GM23338 (cell line): Measurements from ENCODE around the gene OBSCN. TPM values are rescaled to one million over a fixed set of nuclear protein-coding genes. Genes with fewer than 3 reads are reported as not detected.

Source experiments
- ATAC-seq: fragments of 200-7000 bp; cut with Tn5 transposase; 3 replicates; pipeline ENCODE4 v1.9.1; 2020
- DNase-seq: peaks from one replicate; pipeline ENCODE4 v3.0.0-alpha.2; 2015; ENCODE audit warnings: low spot score
- H2AFZ ChIP-seq: fragments of 200-600 bp; sonication (generic); 2 replicates; pipeline ENCODE4 v1.8.0; 2016; ENCODE audit warnings: antibody characterized with exemption, mild to moderate bottlenecking, moderate library complexity
- H3F3A ChIP-seq: fragments of 200-600 bp; sonication (generic); replicated peaks from 2 replicates; pipeline ENCODE4 v1.8.0; 2017; ENCODE audit warnings: antibody characterized with exemption, mixed run types, low read depth
- H3K27ac ChIP-seq: fragments of 200-600 bp; sonication (generic); 2 replicates; pipeline ENCODE4 v1.6.1; 2016; ENCODE audit warnings: low read depth
- H3K27me3 ChIP-seq: fragments of 200-600 bp; sonication (generic); 2 replicates; pipeline ENCODE4 v1.8.0; 2016; ENCODE audit warnings: mild to moderate bottlenecking, mixed run types, moderate library complexity; ENCODE audit not compliant: insufficient read depth
- H3K36me3 ChIP-seq: fragments of 200-600 bp; sonication (generic); 2 replicates; pipeline ENCODE4 v1.8.0; 2016; ENCODE audit warnings: mild to moderate bottlenecking; ENCODE audit not compliant: insufficient read depth
- H3K4me1 ChIP-seq: fragments of 200-600 bp; sonication (generic); 2 replicates; pipeline ENCODE4 v1.8.0; 2016; ENCODE audit warnings: mild to moderate bottlenecking, moderate library complexity; ENCODE audit not compliant: insufficient read depth
- H3K4me2 ChIP-seq: fragments of 200-600 bp; sonication (generic); 2 replicates; pipeline ENCODE4 v1.7.1; 2017; ENCODE audit warnings: mixed run types
- H3K4me3 ChIP-seq: fragments of 200-600 bp; sonication (generic); 2 replicates; pipeline ENCODE4 v1.6.1; 2016; ENCODE audit warnings: mixed run types
- H3K79me2 ChIP-seq: fragments of 200-600 bp; sonication (generic); replicated peaks from 2 replicates; pipeline ENCODE4 v1.8.0; 2017; ENCODE audit warnings: mild to moderate bottlenecking; ENCODE audit not compliant: insufficient read depth
- H3K9me2 ChIP-seq: fragments of 200-600 bp; sonication (generic); 2 replicates; pipeline ENCODE4 v1.8.0; 2017; ENCODE audit not compliant: insufficient read depth
- H4K20me1 ChIP-seq: fragments of 200-600 bp; sonication (generic); replicated peaks from 2 replicates; pipeline ENCODE4 v1.8.0; 2017; ENCODE audit warnings: mild to moderate bottlenecking; ENCODE audit not compliant: insufficient read depth
- H3K27ac Mint-ChIP-seq: 2 replicates; pipeline ENCODE4 v1.8.0; 2020; ENCODE audit warnings: inconsistent platforms, mild to moderate bottlenecking, moderate library complexity, mixed read lengths
- H3K27me3 Mint-ChIP-seq: 3 replicates; pipeline ENCODE4 v1.8.0; 2022; ENCODE audit warnings: low read depth, mild to moderate bottlenecking, moderate library complexity, mixed read lengths, inconsistent platforms; ENCODE audit not compliant: insufficient read depth, poor library complexity
- H3K36me3 Mint-ChIP-seq: 3 replicates; pipeline ENCODE4 v1.8.0; 2021; ENCODE audit warnings: low read depth, mild to moderate bottlenecking, inconsistent platforms, moderate library complexity, mixed read lengths
- H3K4me1 Mint-ChIP-seq: 3 replicates; pipeline ENCODE4 v1.8.0; 2020; ENCODE audit warnings: mild to moderate bottlenecking, inconsistent platforms, mixed read lengths
- H3K4me3 Mint-ChIP-seq: 3 replicates; pipeline ENCODE4 v1.8.0; 2021; ENCODE audit warnings: moderate library complexity, mild to moderate bottlenecking, inconsistent platforms, mixed read lengths
- H3K9me3 Mint-ChIP-seq: 3 replicates; pipeline ENCODE4 v1.8.0; 2020; ENCODE audit warnings: moderate library complexity, mild to moderate bottlenecking, inconsistent platforms, mixed read lengths
- CREB1 ChIP-seq: fragments of 250-450 bp; sonication (Bioruptor Pico); IDR thresholded peaks from 2 replicates; pipeline ENCODE4 v1.5.0; 2020; ENCODE audit warnings: low read depth, mild to moderate bottlenecking, moderate library complexity
- EZH2 ChIP-seq: fragments of 200-600 bp; sonication (generic); IDR thresholded peaks from one replicate; pipeline ENCODE4 v1.8.0; 2017; ENCODE audit warnings: antibody characterized with exemption, mild to moderate bottlenecking, low read depth; ENCODE audit not compliant: unreplicated experiment
- EZH2phosphoT487 ChIP-seq: fragments of 200-600 bp; sonication (generic); IDR thresholded peaks from one replicate; pipeline ENCODE4 v1.8.1; 2018; ENCODE audit warnings: antibody characterized with exemption; ENCODE audit not compliant: unreplicated experiment
- JUNB ChIP-seq: IDR thresholded peaks from one replicate; pipeline ENCODE4 v1.6.1; 2016; ENCODE audit warnings: antibody characterized with exemption; ENCODE audit not compliant: unreplicated experiment
- NANOG ChIP-seq: IDR thresholded peaks from 2 replicates; pipeline ENCODE4 v1.6.1; 2016; ENCODE audit warnings: antibody characterized with exemption, borderline replicate concordance
- POLR2AphosphoS5 ChIP-seq: IDR thresholded peaks from 2 replicates; pipeline ENCODE4 v1.6.1; 2016; ENCODE audit warnings: antibody characterized with exemption, low read depth
- STAT1 ChIP-seq: IDR thresholded peaks from one replicate; pipeline ENCODE4 v1.6.1; 2016; ENCODE audit warnings: antibody characterized with exemption; ENCODE audit not compliant: unreplicated experiment
- ZNF114 ChIP-seq: fragments of 250-450 bp; sonication (Bioruptor Pico); IDR thresholded peaks from 2 replicates; pipeline ENCODE4 v1.5.0; 2020; ENCODE audit warnings: mild to moderate bottlenecking, moderate library complexity
- ZNF331 ChIP-seq: fragments of 250-450 bp; sonication (Bioruptor Pico); IDR thresholded peaks from 2 replicates; pipeline ENCODE4 v1.5.0; 2020; ENCODE audit warnings: low read depth, mild to moderate bottlenecking, moderate library complexity
- polyA plus RNA-seq: library from polyadenylated mRNA; unstranded; fragments of >200 nt; fragmentation: Nextera tagmentation; extraction: Ambion mirVana; gene quantifications from 2 replicates; pipeline ENCODE4 v1.2.1, GENCODE V29; 2016
- total RNA-seq: library from RNA; depleted of rRNA; stranded (reverse); fragments of >200 nt; shearing (Covaris generic); gene quantifications from 2 replicates; pipeline ENCODE4 v1.2.3, GENCODE V29; 2014
- TF ChIP-seq, protein P1 (sequence below): IDR thresholded peaks from one replicate; pipeline ENCODE4 v1.6.1; 2018; ENCODE audit warnings: antibody characterized with exemption; ENCODE audit not compliant: unreplicated experiment
- TF ChIP-seq, protein P2 (sequence below), 2 experiments: fragments of 200-600 bp in 1 of 2; sonication (generic) in 1 of 2; conservative IDR thresholded peaks; 2 replicates each; pipeline versions ENCODE4 v1.5.1 to v1.6.1; 2016 to 2017; ENCODE audit warnings: antibody characterized with exemption in 2 of 2, low read depth in 2 of 2, mild to moderate bottlenecking in 2 of 2, moderate library complexity in 1 of 2
- TF ChIP-seq, protein P3 (sequence below): IDR thresholded peaks from 2 replicates; pipeline ENCODE4 v1.6.1; 2016; ENCODE audit warnings: antibody characterized with exemption

OBSCN gene
- total and polyA plus RNA-seq, 2 experiments from 2014 or later = 8.4 to 38.5 TPM

DNA sequence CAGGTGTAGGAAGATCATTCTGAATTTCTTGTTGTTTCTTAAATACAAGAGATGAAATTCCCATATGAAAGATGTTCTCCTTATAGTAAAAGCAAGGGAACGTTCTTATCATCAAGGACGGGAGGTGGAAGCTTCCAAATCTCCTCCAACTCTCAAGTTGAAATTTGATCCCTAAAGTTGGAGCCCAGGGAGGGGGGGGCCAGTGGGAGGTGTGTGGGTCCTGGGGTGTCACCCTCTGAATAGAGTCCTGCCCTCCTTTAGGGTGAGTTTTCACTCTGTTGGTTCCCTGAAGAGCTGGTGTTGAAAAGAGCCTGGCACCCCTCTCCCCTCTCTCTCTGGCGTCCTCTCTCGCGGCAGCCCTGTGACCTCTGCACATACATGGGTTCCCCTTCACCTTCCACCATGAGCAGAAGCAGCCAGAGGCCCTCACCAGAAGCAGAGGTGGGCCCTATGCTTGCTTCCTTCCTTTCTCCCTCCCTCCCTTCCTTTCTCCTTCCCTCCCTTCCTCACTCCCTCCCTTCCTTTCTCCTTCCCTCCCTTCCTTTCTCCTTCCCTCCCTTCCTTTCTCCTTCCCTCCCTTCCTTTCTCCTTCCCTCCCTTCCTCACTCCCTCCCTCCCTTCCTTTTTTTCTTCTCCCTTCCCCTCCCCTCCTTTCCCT lies 218.8 kb downstream of the OBSCN start (continued):
- TF ChIP-seq, protein P1, sequence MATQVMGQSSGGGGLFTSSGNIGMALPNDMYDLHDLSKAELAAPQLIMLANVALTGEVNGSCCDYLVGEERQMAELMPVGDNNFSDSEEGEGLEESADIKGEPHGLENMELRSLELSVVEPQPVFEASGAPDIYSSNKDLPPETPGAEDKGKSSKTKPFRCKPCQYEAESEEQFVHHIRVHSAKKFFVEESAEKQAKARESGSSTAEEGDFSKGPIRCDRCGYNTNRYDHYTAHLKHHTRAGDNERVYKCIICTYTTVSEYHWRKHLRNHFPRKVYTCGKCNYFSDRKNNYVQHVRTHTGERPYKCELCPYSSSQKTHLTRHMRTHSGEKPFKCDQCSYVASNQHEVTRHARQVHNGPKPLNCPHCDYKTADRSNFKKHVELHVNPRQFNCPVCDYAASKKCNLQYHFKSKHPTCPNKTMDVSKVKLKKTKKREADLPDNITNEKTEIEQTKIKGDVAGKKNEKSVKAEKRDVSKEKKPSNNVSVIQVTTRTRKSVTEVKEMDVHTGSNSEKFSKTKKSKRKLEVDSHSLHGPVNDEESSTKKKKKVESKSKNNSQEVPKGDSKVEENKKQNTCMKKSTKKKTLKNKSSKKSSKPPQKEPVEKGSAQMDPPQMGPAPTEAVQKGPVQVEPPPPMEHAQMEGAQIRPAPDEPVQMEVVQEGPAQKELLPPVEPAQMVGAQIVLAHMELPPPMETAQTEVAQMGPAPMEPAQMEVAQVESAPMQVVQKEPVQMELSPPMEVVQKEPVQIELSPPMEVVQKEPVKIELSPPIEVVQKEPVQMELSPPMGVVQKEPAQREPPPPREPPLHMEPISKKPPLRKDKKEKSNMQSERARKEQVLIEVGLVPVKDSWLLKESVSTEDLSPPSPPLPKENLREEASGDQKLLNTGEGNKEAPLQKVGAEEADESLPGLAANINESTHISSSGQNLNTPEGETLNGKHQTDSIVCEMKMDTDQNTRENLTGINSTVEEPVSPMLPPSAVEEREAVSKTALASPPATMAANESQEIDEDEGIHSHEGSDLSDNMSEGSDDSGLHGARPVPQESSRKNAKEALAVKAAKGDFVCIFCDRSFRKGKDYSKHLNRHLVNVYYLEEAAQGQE = no peak
- TF ChIP-seq EZH2 (no peak), ZNF331 (CRISPR knock-in tag) (no peak), STAT1 (no peak)
- TF ChIP-seq, protein P2, sequence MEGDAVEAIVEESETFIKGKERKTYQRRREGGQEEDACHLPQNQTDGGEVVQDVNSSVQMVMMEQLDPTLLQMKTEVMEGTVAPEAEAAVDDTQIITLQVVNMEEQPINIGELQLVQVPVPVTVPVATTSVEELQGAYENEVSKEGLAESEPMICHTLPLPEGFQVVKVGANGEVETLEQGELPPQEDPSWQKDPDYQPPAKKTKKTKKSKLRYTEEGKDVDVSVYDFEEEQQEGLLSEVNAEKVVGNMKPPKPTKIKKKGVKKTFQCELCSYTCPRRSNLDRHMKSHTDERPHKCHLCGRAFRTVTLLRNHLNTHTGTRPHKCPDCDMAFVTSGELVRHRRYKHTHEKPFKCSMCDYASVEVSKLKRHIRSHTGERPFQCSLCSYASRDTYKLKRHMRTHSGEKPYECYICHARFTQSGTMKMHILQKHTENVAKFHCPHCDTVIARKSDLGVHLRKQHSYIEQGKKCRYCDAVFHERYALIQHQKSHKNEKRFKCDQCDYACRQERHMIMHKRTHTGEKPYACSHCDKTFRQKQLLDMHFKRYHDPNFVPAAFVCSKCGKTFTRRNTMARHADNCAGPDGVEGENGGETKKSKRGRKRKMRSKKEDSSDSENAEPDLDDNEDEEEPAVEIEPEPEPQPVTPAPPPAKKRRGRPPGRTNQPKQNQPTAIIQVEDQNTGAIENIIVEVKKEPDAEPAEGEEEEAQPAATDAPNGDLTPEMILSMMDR (conservative IDR thresholded peaks at IDR 0.05; ENCODE audit: low read depth in 2 of 2) = no peak

DNA sequence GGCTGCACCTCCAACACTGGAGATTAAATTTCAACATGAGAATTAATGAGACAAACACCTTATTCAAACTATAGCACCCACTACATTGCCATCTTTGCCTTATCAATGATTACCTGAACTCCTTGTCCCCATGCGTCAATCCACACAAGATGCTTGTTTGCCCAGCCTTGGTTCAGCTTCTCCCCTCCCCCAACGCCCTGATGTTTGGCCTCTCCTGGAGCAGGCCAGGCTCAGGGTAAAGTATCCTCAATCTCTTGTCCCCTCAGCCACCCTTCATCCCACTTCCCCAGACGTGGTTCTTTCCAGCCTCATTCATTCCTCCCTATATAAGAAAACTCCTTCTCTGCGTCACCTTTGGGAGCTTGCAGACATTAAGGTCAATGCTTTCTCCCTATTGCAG lies 220.6 kb downstream of the OBSCN start:
- Histone ChIP-seq H4K20me1 (no peaks in the 10 kb centered on the region), H3K27me3 (peaks cover 56% of the 10 kb centered on the region), H2AFZ (no peak overlapping the region), H3K79me2 (no peaks in the 10 kb centered on the region), H3K4me2 (no peak overlapping the region), H3K27ac (no peak overlapping the region), H3K9me2 (no peaks in the 10 kb centered on the region), H3K36me3 (no peaks in the 10 kb centered on the region), H3K4me3 (no peak overlapping the region), H3F3A (no peaks in the 10 kb centered on the region), H3K4me1 (peaks cover 6% of the 10 kb centered on the region; the same call in 1 of the 2 replicates)
- Mint-ChIP-seq H3K4me1 (peaks cover 18% of the 10 kb centered on the region), H3K27me3 (peaks cover 25% of the 10 kb centered on the region), H3K4me3 (no peak overlapping the region), H3K27ac (no peak overlapping the region), H3K9me3 (peaks cover 4% of the 10 kb centered on the region; the same call in 1 of the 3 replicates), H3K36me3 (0 out of 3 replicates have a peak, but pooled peaks cover 3% of the 10 kb centered on the region)
- DNase-seq (no peak), ATAC-seq (peak; percentile 36)
- TF ChIP-seq ZNF331 (CRISPR knock-in tag) (no peak), CREB1 (CRISPR knock-in tag) (no peak), NANOG (no peak), JUNB (no peak), POLR2AphosphoS5 (no peak), STAT1 (no peak), ZNF114 (CRISPR knock-in tag) (no peak), EZH2phosphoT487 (no peak), EZH2 (no peak)
- TF ChIP-seq, protein P2 (conservative IDR thresholded peaks at IDR 0.05; ENCODE audit: low read depth in 2 of 2) = no peak
- TF ChIP-seq, protein P1 = no peak
- TF ChIP-seq, protein P3, sequence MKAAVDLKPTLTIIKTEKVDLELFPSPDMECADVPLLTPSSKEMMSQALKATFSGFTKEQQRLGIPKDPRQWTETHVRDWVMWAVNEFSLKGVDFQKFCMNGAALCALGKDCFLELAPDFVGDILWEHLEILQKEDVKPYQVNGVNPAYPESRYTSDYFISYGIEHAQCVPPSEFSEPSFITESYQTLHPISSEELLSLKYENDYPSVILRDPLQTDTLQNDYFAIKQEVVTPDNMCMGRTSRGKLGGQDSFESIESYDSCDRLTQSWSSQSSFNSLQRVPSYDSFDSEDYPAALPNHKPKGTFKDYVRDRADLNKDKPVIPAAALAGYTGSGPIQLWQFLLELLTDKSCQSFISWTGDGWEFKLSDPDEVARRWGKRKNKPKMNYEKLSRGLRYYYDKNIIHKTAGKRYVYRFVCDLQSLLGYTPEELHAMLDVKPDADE = no peak
